Measurements from ENCODE around the gene SMARCA2.

SMARCA2 gene

DNA sequence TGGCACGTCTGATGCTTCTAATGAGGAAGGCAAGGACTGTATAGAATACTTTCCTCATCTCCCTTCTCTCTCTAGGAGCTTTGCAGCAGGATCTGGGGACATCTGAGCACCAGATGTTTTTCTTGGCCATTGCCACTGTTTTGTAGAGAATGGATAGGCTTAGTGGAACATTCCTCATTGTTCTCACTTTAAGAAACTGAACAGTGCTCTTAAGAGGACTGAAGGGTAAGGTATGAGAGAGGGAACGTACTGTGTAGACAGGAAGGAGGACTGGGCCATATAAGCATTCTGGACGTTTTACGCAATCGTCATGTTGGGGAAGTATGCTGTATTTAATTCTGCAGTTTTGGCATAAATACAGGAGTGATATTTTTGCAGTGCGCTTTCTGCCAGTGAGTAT lies 70.6 kb downstream of the SMARCA2 start:
- no peak overlapping the region for H3K4me3 ChIP-seq (ENCODE audit: low read depth, low read length)
- no peak for TF ChIP-seq CTCF (IDR thresholded peaks at IDR 0.05; ENCODE audit: insufficient read depth, low read depth, low read length, missing control alignments)
- DNase-seq (ENCODE audit: low read depth): no peak

- no peak overlapping the region for H3K4me3 ChIP-seq (ENCODE audit: low read depth, low read length)
- DNase-seq (ENCODE audit: low read depth): no peak
- TF ChIP-seq CTCF (IDR thresholded peaks at IDR 0.05; ENCODE audit: insufficient read depth, low read depth, low read length, missing control alignments): no peak
Observed at GRCh38 chr9:2086116-2086515, 71.0 kb downstream of the SMARCA2 start.

GRCh38 chr9:2086971-2087370 lies 71.8 kb downstream of the SMARCA2 start:
- peak; percentile 47 for DNase-seq (ENCODE audit: low read depth)
- H3K4me3 ChIP-seq (ENCODE audit: low read depth, low read length): no peak overlapping the region
- no peak for TF ChIP-seq CTCF (IDR thresholded peaks at IDR 0.05; ENCODE audit: insufficient read depth, low read depth, low read length, missing control alignments)

DNA sequence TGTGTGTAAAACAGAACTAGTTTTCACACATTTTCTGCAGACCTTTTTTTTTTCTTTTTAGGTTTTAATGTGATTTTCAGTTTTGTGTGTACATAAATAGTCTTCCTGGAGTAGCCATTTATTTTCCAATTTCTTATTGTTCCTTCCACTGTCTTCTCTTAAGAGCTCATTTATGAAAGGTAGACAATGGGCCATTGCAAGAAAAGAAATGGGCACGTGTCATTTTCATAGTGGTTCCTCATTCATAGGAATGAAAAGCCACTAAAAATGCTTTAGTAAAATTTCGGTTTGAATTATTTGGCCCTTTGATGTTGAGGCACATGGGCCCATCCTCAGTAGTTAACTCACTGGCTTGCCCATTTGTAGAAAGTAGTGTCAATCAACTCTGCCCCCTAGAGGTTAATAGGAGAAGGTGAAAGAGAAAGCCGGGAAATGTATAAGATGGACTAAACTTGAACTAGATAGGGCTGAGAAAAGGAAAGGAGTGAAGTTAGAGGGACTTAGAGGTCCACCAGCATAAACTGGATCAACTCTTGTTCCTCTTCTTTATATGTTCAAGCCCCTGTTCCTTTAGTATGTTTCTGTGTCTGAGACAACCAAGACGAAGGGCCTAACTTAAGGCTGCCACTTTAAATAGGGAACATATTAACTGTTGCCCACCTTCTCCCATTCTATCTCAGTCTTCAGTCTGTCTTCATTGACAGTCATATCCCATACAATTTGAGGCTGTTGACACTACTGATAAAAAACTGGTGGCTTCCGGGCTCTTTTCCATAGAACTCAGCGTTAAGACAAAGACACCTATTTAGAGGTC lies 72.6 kb downstream of the SMARCA2 start:
- TF ChIP-seq CTCF (IDR thresholded peaks at IDR 0.05; ENCODE audit: insufficient read depth, low read depth, low read length, missing control alignments): peak; percentile 66
- H3K4me3 ChIP-seq (ENCODE audit: low read depth, low read length): no peak overlapping the region
- peak; percentile 76 for DNase-seq (ENCODE audit: low read depth)

DNA sequence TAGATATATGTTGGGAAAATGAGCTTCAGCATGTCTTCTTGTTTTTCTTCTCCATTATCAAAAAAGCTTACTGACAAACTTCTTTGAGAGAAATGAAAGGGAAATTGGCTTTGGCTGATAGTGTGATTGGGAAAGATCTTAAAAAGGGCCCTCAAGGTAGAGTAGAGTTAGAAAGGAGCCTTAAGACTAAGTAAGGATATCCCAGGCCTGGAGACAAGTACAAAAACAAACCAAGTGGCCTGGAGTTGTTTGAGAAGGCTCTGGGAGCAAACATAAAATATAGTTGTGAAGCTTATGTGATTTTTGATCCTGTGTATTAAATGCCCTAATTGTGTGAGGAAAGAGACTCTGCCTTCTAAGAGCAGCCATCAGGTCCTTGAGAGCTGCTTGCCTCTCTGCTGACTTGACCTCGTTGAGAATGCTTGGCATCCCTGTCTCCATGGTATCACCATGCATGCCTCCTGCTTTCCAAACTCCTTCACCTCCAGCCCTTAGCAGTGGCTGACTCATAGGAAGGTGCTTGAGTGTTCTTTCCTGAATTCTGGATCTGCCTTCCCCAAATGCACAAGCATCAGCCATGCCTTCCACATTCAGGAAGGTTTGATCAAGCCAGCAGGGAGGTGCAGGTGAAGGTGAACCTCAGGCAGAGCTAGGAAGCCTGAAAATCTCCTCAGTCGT lies 78.9 kb downstream of the SMARCA2 start:
- no peak for TF ChIP-seq CTCF (IDR thresholded peaks at IDR 0.05; ENCODE audit: insufficient read depth, low read depth, low read length, missing control alignments)
- H3K4me3 ChIP-seq (ENCODE audit: low read depth, low read length): no peak overlapping the region
- DNase-seq (ENCODE audit: low read depth): no peak

GRCh38 chr9:2096376-2096970 lies 81.3 kb downstream of the SMARCA2 start:
- H3K4me3 ChIP-seq (ENCODE audit: low read depth, low read length): no peak overlapping the region
- DNase-seq (ENCODE audit: low read depth): no peak
- no peak for TF ChIP-seq CTCF (IDR thresholded peaks at IDR 0.05; ENCODE audit: insufficient read depth, low read depth, low read length, missing control alignments)
